ENCODE results near the gene F5.

Gene F5

GRCh38 chr1:169494343-169494742 lies 91.9 kb downstream of the F5 start:
- no peak for DNase-seq
- Histone ChIP-seq H3K27ac (no peak overlapping the region), H3K4me1 (no peaks in the 10 kb centered on the region), H3K27me3 (no peaks in the 10 kb centered on the region), H3K9me3 (no peaks in the 10 kb centered on the region), H3K36me3 (no peaks in the 10 kb centered on the region), H3K4me3 (no peak overlapping the region)
- intact Hi-C loops (cut with DNase I; ENCODE audit: low total_unique reads), result no loop called here
- no peak for TF ChIP-seq CTCF (IDR thresholded peaks at IDR 0.05)

- intact Hi-C loops (cut with DNase I; ENCODE audit: low total_unique reads), result no loop called here
- no peak overlapping the region for H3K4me3 ChIP-seq
- no peaks in the 10 kb centered on the region for H3K9me3 ChIP-seq
- no peaks in the 10 kb centered on the region for H3K4me1 ChIP-seq
- no peak for DNase-seq
- H3K36me3 ChIP-seq, result no peaks in the 10 kb centered on the region
- no peaks in the 10 kb centered on the region for H3K27me3 ChIP-seq
- no peak for TF ChIP-seq CTCF (IDR thresholded peaks at IDR 0.05)
- H3K27ac ChIP-seq, result no peak overlapping the region
Measured at GRCh38 chr1:169493251-169493650, 93.0 kb downstream of the F5 start.

GRCh38 chr1:169491845-169492281 lies 94.4 kb downstream of the F5 start:
- no peak for TF ChIP-seq CTCF (IDR thresholded peaks at IDR 0.05)
- no peak for DNase-seq
- Histone ChIP-seq H3K27ac (no peak overlapping the region), H3K4me3 (no peak overlapping the region), H3K4me1 (peaks cover 0 to 11% (median 10%) of the 10 kb centered on the region in 4 donors), H3K27me3 (no peaks in the 10 kb centered on the region), H3K9me3 (no peaks in the 10 kb centered on the region), H3K36me3 (no peaks in the 10 kb centered on the region)
- intact Hi-C loops (cut with DNase I; ENCODE audit: low total_unique reads), result no loop called here

- intact Hi-C loops (cut with DNase I; ENCODE audit: low total_unique reads), result loop anchor here (5.0 kb wide), 1 partner anchor 404 kb away; the partner anchor contains the start of gene SCYL3
- peaks cover 0 to 30% (median 17%) of the 10 kb centered on the region in 4 donors for H3K4me1 ChIP-seq
- H3K36me3 ChIP-seq, result no peaks in the 10 kb centered on the region
- no peak overlapping the region for H3K4me3 ChIP-seq
- DNase-seq, result no peak
- H3K27me3 ChIP-seq, result no peaks in the 10 kb centered on the region
- H3K9me3 ChIP-seq, result no peaks in the 10 kb centered on the region
- TF ChIP-seq CTCF (IDR thresholded peaks at IDR 0.05), result no peak
- peak overlapping the region in 1 of 2 donors; percentile 99 for H3K27ac ChIP-seq
Measured at GRCh38 chr1:169488157-169488556, 98.1 kb downstream of the F5 start.

- H3K36me3 ChIP-seq, result no peaks in the 10 kb centered on the region
- no peaks in the 10 kb centered on the region for H3K9me3 ChIP-seq
- no peak for DNase-seq
- TF ChIP-seq CTCF (IDR thresholded peaks at IDR 0.05), result no peak
- peaks cover 0 to 36% (median 17%) of the 10 kb centered on the region in 4 donors for H3K4me1 ChIP-seq
- intact Hi-C loops (cut with DNase I; ENCODE audit: low total_unique reads), result loop anchor here (5.0 kb wide), 1 partner anchor 405 kb away; the partner anchor contains the start of gene SCYL3
- H3K27me3 ChIP-seq, result no peaks in the 10 kb centered on the region
- H3K4me3 ChIP-seq, result no peak overlapping the region
- H3K27ac ChIP-seq, result peak overlapping the region; percentile 97 to 99
Measured at GRCh38 chr1:169487561-169487960, 98.7 kb downstream of the F5 start.

- Histone ChIP-seq H3K4me1 (peaks cover 0 to 36% (median 19%) of the 10 kb centered on the region in 4 donors), H3K27me3 (no peaks in the 10 kb centered on the region), H3K36me3 (no peaks in the 10 kb centered on the region), H3K4me3 (peak overlapping the region; percentile 70 to 93), H3K9me3 (no peaks in the 10 kb centered on the region), H3K27ac (peak overlapping the region; percentile 97 to 99)
- no peak for DNase-seq
- no peak for TF ChIP-seq CTCF (IDR thresholded peaks at IDR 0.05)
- intact Hi-C loops (cut with DNase I; ENCODE audit: low total_unique reads), result loop anchor here (5.0 kb wide), 1 partner anchor 405 kb away; the partner anchor contains the start of gene SCYL3
Measured at GRCh38 chr1:169487133-169487532, 99.1 kb downstream of the F5 start.

Measured in tibial artery (tissue), 4 donors.